EL (cell line): ENCODE data around the gene OR6K3.
"Not testable (repeated sequence)": the region's sequence is repeated elsewhere in the genome, so short reads cannot be mapped to it uniquely, and the experiment has no call there.

Experiments
- DNase-seq: peaks from one replicate; pipeline ENCODE4 v3.0.0-alpha.2; 2016

Gene OR6K3

GRCh38 chr1:158720620-158721019 lies at the start of gene OR6K3:
TSS of gene OR6K3 (minus strand) at chr1:158720720. CDS start at chr1:158718115, 2,605 bp downstream.
- no peak for DNase-seq

- DNase-seq, result no peak
Observed at GRCh38 chr1:158754420-158754819, 33.9 kb upstream of the OR6K3 start, which contains the start of gene OR6K6. TSS of gene OR6K6 (plus strand) at chr1:158754720. CDS start at chr1:158754888, 168 bp downstream.

- no peak for DNase-seq
Observed at GRCh38 chr1:158752155-158752712, 31.7 kb upstream of the OR6K3 start.

GRCh38 chr1:158735848-158736247 lies 15.3 kb upstream of the OR6K3 start:
- DNase-seq, result no peak

GRCh38 chr1:158732524-158732923 lies 12.0 kb upstream of the OR6K3 start:
- no peak for DNase-seq

GRCh38 chr1:158731707-158732106 lies 11.2 kb upstream of the OR6K3 start:
- no peak for DNase-seq

- no peak for DNase-seq
Observed at GRCh38 chr1:158730453-158730852, 9.9 kb upstream of the OR6K3 start.

- no peak for DNase-seq
Observed at GRCh38 chr1:158728510-158729225, 8.1 kb upstream of the OR6K3 start.

GRCh38 chr1:158724442-158724841 lies 3.9 kb upstream of the OR6K3 start:
- DNase-seq, result no peak

GRCh38 chr1:158719664-158720063 lies 856 bp downstream of the OR6K3 start:
- DNase-seq, result no peak

GRCh38 chr1:158717344-158717743 lies 3.2 kb downstream of the OR6K3 start:
- DNase-seq, result no peak

- DNase-seq, result no peak
Observed at GRCh38 chr1:158716335-158716734, 4.2 kb downstream of the OR6K3 start.

- DNase-seq, result no peak
Observed at GRCh38 chr1:158714754-158715153, 5.8 kb downstream of the OR6K3 start.

GRCh38 chr1:158711098-158711497 lies 9.4 kb downstream of the OR6K3 start:
- no peak for DNase-seq

GRCh38 chr1:158706096-158706495 lies 14.4 kb downstream of the OR6K3 start:
- DNase-seq, result no peak

- no peak for DNase-seq
Observed at GRCh38 chr1:158700552-158700951, 20.0 kb downstream of the OR6K3 start, which contains the start of gene OR6K2. TSS of gene OR6K2 (minus strand) at chr1:158700652. CDS start at chr1:158700652, 0 bp downstream.

GRCh38 chr1:158694596-158694995 lies 25.9 kb downstream of the OR6K3 start:
- no peak for DNase-seq

- no peak for DNase-seq
Observed at GRCh38 chr1:158692356-158692755, 28.2 kb downstream of the OR6K3 start.

GRCh38 chr1:158691907-158692306 lies 28.6 kb downstream of the OR6K3 start:
- DNase-seq, result no peak

GRCh38 chr1:158691149-158691548 lies 29.4 kb downstream of the OR6K3 start:
- DNase-seq, result not testable (repeated sequence)

- DNase-seq, result no peak
Observed at GRCh38 chr1:158689875-158690274, 30.6 kb downstream of the OR6K3 start.

GRCh38 chr1:158689110-158689509 lies 31.4 kb downstream of the OR6K3 start:
- DNase-seq, result no peak

GRCh38 chr1:158688343-158688742 lies 32.2 kb downstream of the OR6K3 start:
- not testable (repeated sequence) for DNase-seq

GRCh38 chr1:158687037-158687436 lies 33.5 kb downstream of the OR6K3 start:
- no peak for DNase-seq
